Measurements from ENCODE around the gene LRCH3.
A peak's percentile ranks its signal among the peaks of the same experiment; 100 is the strongest.

LRCH3 gene

GRCh38 chr3:197746801-197747237 is 44.2 kb upstream of the LRCH3 start:
- Histone ChIP-seq H3K27me3 (ENCODE audit: control insufficient read depth, low read length) (no peaks in the 10 kb centered on the region), H3K4me3 (ENCODE audit: low read length) (no peak overlapping the region), H4K20me1 (ENCODE audit: control insufficient read depth, insufficient read depth, low read depth, low read length) (peaks cover under 1% of the 10 kb centered on the region; the same call in 1 of the 2 replicates), H3K9me3 (ENCODE audit: control insufficient read depth, insufficient read depth, low read length) (no peaks in the 10 kb centered on the region), H3K79me2 (ENCODE audit: control insufficient read depth, low read length) (peaks cover 20% of the 10 kb centered on the region), H3K4me1 (ENCODE audit: control insufficient read depth, low read length) (peaks cover 26% of the 10 kb centered on the region), H3K36me3 (ENCODE audit: control insufficient read depth, low read length) (peaks cover 10% of the 10 kb centered on the region), H3K9me2 (replicated peaks; ENCODE audit: control insufficient read depth, low read length) (no peaks in the 10 kb centered on the region), H3F3A (ENCODE audit: control insufficient read depth, insufficient read depth) (peaks cover 17% of the 10 kb centered on the region), H3K4me2 (ENCODE audit: low read length) (peak overlapping the region; percentile 25), H3K27ac (ENCODE audit: low read depth, low read length) (no peak overlapping the region)
- TF ChIP-seq CTCF (IDR thresholded peaks at IDR 0.05; ENCODE audit: low read depth, low read length, poor library complexity, severe bottlenecking) (no peak), EZH2phosphoT487 (IDR thresholded peaks at IDR 0.05; ENCODE audit: borderline replicate concordance, low read length) (no peak)

DNA sequence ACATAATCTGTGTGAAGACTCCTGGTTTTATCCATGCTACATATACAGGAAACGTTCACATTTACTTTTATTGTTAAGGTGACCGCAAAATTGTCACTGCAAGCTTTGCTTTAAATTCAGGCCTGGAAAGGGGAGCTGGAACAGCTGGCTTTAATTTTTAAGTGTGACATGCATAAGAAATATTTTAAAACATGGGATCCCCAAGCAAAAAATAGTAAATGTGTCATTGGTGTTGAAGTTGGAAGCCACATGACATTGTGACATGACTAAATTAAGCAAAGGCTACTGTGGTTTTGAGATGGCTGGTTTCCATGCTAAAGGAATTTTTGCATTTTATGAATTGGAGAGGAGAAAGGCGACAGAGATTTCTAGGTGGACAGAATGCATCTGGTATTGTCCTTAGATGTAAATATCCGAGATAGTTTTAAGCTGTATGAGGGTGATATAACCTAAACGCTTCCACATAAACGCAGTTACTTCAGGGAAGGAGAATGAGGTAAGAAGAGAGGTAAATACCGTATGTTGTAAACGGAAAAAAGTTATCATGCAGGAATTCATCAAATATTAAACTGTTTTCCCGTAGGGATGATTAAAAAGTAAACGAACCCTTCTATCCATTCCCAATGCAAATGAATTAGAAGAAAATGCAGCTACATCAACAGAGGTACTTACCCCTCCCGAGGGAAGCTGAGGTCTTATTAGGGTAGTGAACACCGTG is 42.3 kb upstream of the LRCH3 start:
- Histone ChIP-seq H3K36me3 (ENCODE audit: control insufficient read depth, low read length) (peaks cover 14% of the 10 kb centered on the region), H3K27me3 (ENCODE audit: control insufficient read depth, low read length) (no peaks in the 10 kb centered on the region), H3K9me3 (ENCODE audit: control insufficient read depth, insufficient read depth, low read length) (no peaks in the 10 kb centered on the region), H3K4me3 (ENCODE audit: low read length) (peak overlapping the region; percentile 86), H3K27ac (ENCODE audit: low read depth, low read length) (peak overlapping the region; percentile 74), H3K9me2 (replicated peaks; ENCODE audit: control insufficient read depth, low read length) (no peaks in the 10 kb centered on the region), H3K4me2 (ENCODE audit: low read length) (peak overlapping the region; percentile 82), H3K4me1 (ENCODE audit: control insufficient read depth, low read length) (peaks cover 43% of the 10 kb centered on the region), H3F3A (ENCODE audit: control insufficient read depth, insufficient read depth) (peaks cover 17% of the 10 kb centered on the region), H4K20me1 (ENCODE audit: control insufficient read depth, insufficient read depth, low read depth, low read length) (peaks cover 12% of the 10 kb centered on the region), H3K79me2 (ENCODE audit: control insufficient read depth, low read length) (peaks cover 39% of the 10 kb centered on the region)
- TF ChIP-seq EZH2phosphoT487 (IDR thresholded peaks at IDR 0.05; ENCODE audit: borderline replicate concordance, low read length): no peak
- no peak for TF ChIP-seq CTCF (IDR thresholded peaks at IDR 0.05; ENCODE audit: low read depth, low read length, poor library complexity, severe bottlenecking)

- Histone ChIP-seq H3K27me3 (ENCODE audit: control insufficient read depth, low read length) (no peaks in the 10 kb centered on the region), H3K79me2 (ENCODE audit: control insufficient read depth, low read length) (peaks cover 44% of the 10 kb centered on the region), H4K20me1 (ENCODE audit: control insufficient read depth, insufficient read depth, low read depth, low read length) (peaks cover 12% of the 10 kb centered on the region), H3K27ac (ENCODE audit: low read depth, low read length) (peak overlapping the region; percentile 74), H3F3A (ENCODE audit: control insufficient read depth, insufficient read depth) (peaks cover 17% of the 10 kb centered on the region), H3K4me3 (ENCODE audit: low read length) (peak overlapping the region; percentile 86), H3K9me2 (replicated peaks; ENCODE audit: control insufficient read depth, low read length) (no peaks in the 10 kb centered on the region), H3K9me3 (ENCODE audit: control insufficient read depth, insufficient read depth, low read length) (no peaks in the 10 kb centered on the region), H3K4me2 (ENCODE audit: low read length) (peak overlapping the region; percentile 82), H3K4me1 (ENCODE audit: control insufficient read depth, low read length) (peaks cover 48% of the 10 kb centered on the region), H3K36me3 (ENCODE audit: control insufficient read depth, low read length) (peaks cover 14% of the 10 kb centered on the region)
- TF ChIP-seq EZH2phosphoT487 (IDR thresholded peaks at IDR 0.05; ENCODE audit: borderline replicate concordance, low read length) (no peak), CTCF (IDR thresholded peaks at IDR 0.05; ENCODE audit: low read depth, low read length, poor library complexity, severe bottlenecking) (no peak)
Observed at GRCh38 chr3:197749315-197749600, 41.8 kb upstream of the LRCH3 start.
